ENCODE measurements around the gene OXCT1.
"Not testable (repeated sequence)": the region's sequence is repeated elsewhere in the genome, so short reads cannot be mapped to it uniquely, and the experiment has no call there.

The OXCT1 gene

DNA sequence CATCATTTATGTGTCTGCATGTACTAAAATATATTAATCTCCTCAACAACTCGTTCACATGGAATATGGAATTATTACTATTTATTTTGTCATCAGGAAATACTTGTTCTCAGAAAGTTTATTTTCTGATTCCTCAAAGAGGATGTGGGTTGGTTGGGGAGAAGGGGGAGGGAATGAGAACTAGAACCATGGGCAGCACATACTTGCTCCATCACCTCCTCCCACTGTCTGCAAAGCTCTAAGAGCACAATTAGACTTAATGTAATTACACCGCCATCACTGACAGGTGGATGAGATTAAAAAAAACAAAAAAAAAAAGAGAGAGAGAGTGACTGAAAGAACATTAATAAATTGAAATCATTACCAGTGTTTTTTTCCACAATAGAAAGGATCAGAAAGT, 98.2 kb downstream of the OXCT1 start:
- DNase-seq = no peak

- no peak for DNase-seq
Measured at GRCh38 chr5:41770799-41771198, 99.4 kb downstream of the OXCT1 start.

- DNase-seq = no peak
Measured at GRCh38 chr5:41768692-41769091, 101.5 kb downstream of the OXCT1 start.

- DNase-seq = no peak
Measured at GRCh38 chr5:41764650-41765049, 105.6 kb downstream of the OXCT1 start.

DNA sequence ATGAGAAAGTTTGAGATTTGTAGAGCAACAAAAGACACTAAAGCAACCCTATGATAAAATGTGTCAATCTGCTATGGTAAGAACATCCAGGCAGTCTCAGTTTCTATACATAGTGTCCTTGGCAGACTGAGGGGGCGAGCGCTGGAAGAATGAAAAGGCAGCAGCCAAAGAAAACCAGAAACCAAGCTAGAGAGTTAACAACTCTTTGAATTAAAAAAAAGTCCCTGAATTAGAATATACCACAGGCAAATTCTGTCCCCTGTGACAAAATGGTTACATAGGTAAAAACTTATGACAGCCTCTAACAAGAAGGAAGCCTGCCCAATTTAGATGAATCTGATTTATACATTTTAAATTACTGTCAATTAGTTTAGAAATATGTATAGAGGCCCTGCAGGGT, 106.7 kb downstream of the OXCT1 start:
- no peak for DNase-seq

- DNase-seq = no peak
Measured at GRCh38 chr5:41763081-41763480, 107.1 kb downstream of the OXCT1 start.

GRCh38 chr5:41762426-41762825, 107.8 kb downstream of the OXCT1 start:
- no peak for DNase-seq

GRCh38 chr5:41761663-41762062, 108.6 kb downstream of the OXCT1 start:
- DNase-seq = no peak

- DNase-seq = no peak
Measured at GRCh38 chr5:41755705-41756104, 114.5 kb downstream of the OXCT1 start.

- no peak for DNase-seq
Measured at GRCh38 chr5:41754857-41755256, 115.4 kb downstream of the OXCT1 start.

DNA sequence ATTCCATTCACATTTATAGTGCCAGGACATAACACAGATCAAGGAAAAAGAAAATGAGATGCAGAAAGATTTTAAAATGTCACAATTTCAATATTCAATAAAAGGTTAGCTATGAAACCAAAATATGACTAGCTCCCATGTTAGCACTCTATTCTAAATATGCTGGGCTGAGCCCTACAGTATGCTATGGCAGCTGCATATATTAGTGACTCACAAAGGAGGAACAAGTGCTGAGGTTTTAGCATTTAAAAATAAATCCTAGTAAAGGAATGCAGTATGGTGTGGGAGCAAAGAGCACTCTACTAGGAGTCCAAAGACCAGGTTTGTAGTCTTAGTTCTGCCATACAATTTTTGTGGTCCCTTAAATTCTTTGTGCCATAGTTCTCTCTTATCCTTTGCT, 118.4 kb downstream of the OXCT1 start:
- no peak for DNase-seq

DNA sequence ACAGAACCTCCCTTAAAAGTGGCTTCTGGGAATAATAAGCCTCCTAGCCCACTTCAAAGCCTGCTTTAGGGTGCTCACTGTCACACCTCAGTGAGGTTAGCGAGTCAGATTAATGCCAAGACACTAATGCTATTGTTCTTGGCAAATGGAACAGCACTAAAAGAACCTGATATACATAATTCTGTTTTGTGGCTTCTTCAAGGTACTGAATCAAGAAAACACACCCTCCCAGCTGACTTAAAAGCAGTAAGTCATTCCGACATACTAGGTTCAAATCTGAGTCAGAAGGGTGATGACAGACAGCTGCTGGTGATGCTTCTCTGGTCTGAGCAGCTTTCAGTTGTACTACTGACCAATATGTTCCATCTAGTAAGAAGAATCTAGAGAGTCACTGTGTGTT, 121.6 kb downstream of the OXCT1 start:
- no peak for DNase-seq

DNA sequence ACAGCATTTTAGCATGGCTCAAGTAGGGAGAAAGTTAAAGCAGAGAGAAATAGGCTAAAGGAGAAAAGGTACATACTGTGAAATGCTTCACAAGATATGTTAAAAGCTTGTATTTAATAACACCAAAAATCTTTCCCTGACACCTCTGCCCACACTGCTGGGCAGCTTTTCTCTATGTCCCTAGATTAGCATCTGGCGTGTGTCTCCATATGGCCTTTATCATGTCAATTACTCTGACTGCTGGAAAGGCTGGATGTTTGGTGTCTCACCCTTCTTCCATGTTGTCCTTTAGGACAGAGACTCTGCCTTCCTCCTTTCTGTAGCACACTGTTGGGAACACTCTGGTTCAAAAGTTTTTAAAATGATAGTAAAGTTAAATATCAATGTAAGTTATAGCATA, 122.5 kb downstream of the OXCT1 start:
- no peak for DNase-seq

DNA sequence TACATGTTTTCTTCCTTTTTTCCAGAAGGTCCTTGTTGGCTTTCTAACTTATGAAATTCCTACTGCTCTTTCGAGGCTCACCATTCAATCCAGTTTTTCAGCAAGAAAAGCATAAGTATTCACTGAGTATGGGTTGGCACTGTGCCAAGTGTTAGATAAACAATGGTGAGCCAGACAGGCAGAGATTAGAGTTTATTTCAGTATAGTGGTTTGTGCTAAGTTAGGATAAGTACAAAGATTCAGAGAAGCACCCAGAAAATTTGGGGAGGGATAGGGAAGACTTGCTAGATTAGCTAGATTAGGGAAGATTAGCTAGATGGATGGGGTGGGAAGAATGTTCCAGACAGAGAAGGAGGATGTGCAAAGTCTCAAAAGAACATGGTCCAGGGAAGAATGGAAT, 122.9 kb downstream of the OXCT1 start:
- DNase-seq = no peak

- not testable (repeated sequence) for DNase-seq
Measured at GRCh38 chr5:41742608-41743007, 127.6 kb downstream of the OXCT1 start.

DNA sequence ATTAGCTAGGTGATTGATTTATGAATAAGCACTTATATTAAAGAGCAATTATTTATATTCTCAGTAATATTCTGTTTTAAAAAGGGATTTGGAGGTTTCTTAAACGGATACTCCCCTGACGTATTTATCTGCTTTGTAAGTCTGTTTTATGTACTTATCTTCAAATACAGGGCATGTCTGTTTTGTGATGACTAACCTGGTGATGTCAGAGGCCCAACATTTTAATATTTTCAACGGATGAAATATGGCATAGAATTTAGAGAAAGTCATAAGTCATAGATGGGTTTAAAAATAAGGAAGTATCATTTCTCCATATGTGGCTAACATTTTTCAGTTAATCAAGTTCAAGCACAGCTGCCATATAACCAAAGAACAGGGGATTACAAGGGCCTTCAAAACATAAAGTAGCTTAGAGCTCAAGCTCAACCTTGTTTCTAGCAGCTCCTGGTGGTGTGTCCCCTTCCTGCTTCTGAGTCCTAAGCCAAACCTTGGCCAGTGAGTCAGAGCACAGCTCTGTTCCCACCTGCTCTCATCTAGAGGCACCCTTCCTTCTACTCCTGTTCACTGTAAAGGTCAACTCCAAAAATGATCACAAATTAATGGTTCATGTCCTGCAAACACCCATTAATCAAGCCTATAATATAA, 131.4 kb downstream of the OXCT1 start:
- DNase-seq = no peak

- DNase-seq = no peak
Measured at GRCh38 chr5:41736641-41737040, 133.6 kb downstream of the OXCT1 start.

GRCh38 chr5:41735213-41735612, 135.0 kb downstream of the OXCT1 start:
- DNase-seq = no peak

DNA sequence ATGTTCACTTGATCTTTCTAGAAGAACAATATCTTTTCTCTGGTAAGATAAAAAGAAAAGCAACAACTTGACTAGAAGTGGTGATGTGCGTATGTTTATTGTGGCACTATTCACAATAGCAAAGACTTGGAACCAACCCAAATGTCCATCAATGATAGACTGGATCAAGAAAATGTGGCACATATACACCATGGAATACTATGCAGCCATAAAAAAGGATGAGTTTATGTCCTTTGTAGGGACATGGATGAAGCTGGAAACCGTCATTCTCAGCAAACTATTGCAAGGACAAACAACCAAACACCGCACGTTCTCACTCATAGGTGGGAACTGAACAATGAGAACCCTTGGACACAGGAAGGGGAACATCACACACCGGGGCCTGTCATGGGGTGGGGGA, 140.8 kb downstream of the OXCT1 start:
- DNase-seq = not testable (repeated sequence)

DNA sequence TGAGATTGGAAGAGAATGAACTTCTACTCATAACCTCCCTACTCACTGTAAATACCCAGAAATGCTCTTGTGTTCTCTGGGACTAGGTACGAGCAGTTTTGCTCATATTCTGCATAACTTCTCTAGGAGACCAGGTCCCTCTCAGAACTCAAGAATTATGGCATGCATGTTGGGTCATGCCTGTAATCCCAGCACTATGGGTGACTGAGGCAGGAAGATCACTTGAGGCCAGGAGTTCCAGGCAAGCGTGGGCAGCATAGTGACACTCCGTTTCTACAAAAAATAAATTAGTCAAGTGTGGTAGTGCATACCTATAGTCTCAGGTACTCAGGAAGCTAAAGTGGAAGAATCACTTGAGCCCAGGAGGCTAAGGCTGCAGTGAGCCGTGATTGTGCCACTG, 141.9 kb downstream of the OXCT1 start:
- no peak for DNase-seq

DNA sequence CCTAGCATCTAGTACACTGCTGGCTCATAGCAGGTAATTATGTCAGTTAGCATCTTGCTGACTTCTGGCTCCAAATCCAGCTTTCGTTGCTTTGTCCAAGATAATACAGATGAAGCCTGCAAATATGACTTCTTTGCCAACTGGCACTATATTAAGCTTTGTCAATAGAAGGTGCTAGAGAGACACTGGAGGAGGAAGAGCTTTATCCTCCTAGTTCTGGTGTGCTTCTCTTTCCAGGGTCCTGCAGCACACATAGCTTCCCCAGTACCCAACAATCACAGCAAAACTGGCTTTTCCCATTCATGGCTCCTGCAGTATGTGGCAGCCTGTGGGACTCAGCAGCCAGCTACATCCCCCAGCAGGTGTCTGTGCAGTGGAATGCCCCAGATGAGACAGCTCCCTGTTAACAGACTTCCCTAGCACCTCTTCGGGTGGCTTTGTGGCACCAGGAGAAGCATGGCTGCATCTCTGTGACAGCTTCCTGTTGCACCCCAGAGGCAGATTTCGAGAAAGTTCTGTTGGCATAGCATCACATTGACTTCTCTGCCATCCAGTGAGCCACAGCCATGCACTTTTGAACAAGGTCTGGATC, 147.8 kb downstream of the OXCT1 start:
- no peak for DNase-seq

- no peak for DNase-seq
Measured at GRCh38 chr5:41721516-41721915, 148.7 kb downstream of the OXCT1 start.

DNA sequence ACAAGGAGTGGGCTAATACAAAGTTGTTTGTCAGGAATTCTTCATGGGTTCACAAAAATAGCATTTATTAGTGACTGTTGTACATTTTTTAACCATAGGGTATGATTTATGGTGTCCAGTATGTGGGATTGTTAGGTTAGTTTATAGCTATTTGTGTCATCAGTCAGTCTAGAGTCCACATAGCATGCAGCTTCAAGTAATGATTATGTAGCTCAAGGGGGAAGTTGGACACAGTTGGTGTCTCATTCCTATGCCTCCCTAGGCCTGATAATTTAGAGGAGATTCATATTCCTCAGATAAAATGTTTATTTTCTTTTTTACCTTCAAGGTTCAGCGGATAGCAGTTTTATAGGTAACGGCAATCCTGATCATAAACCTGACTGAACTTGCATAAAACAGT, 153.8 kb downstream of the OXCT1 start:
- no peak for DNase-seq

DNA sequence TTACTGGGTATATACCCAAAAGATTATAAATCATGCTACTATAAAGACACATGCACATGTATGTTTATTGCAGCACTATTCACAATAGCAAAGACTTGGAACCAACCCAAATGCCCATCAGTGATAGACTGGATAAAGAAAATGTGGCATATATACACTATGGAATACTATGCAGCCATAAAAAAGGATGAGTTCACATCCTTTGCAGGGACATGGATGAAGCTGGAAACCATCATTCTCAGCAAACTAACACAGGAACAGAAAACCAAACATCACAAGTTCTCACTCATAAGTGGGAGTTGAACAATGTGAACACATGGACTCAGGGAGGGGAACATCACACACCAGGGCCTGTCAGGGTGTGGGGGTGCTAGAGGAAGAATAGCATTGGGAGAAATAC, 155.8 kb downstream of the OXCT1 start:
- DNase-seq = not testable (repeated sequence)

GRCh38 chr5:41708604-41708940, 161.7 kb downstream of the OXCT1 start:
- DNase-seq = no peak

Data from central memory CD4-positive, alpha-beta T cell (primary cell).